HG02973 (cell line): ENCODE data around the gene KIF6.
"Not testable (repeated sequence)": the region's sequence is repeated elsewhere in the genome, so short reads cannot be mapped to it uniquely, and the experiment has no call there.

Experiments used
- ATAC-seq: cut with Tn5 transposase; IDR thresholded peaks from one replicate; pipeline ENCODE4 v1.9.1; 2021; ENCODE audit warnings: moderate library complexity; ENCODE audit not compliant: unreplicated experiment

KIF6 gene

DNA sequence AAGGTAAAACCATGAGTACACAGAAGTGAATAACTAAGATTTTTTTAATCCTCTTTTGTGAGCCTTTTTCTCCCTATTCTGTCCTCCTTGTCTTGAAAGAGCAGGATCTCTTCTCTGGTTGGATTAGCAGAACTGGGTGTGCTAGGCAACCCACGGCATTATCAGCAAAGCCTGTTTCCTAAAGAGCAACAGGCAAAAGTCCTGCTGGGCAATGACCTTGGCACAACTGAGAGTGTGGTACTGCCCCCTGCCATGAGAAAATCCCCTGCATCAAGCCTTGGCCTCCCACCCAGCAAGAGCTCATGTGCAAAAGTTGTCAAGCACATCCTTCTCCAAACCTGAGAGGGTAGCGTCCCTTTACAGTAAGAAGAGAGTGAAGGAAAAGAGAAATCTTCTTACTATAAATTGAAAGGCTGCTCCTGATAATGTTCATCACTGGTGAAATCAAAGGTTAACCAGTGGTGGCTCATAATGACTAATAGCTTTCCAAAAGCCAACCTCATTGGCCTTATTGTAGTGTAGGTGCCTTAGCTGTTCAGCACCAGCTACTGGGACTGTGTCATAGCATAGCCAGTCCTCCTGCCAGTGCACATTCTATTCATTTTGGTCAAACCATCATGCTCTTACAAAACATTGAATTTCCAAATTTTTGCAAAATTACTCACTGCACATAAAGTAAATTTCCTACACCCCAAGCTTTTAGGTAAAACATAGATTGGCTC lies 17.1 kb downstream of the KIF6 start:
- no peak for ATAC-seq

DNA sequence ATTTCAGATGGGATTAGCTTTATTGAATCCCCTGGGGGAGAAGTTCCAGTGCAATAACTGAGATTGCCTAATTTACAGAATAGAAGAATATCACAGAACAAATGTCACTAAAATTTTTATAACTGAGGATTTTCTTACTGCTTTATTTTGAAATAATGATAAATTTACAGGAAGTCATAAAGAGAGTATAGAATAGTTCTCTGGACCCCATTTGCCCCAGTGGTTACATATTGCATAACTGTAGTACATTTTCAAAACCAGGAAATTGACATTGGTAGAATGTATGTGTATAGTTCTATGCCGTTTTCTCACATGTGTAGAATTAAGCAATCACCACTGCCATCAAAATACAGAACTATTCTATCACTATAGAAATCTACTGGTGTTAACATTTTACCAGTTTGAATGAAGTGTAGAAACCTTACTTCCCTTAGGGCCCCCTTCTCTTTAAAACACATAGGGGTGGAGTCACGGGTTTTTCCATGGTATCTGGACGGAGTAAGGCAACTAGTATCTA lies 18.3 kb downstream of the KIF6 start:
- ATAC-seq: no peak

DNA sequence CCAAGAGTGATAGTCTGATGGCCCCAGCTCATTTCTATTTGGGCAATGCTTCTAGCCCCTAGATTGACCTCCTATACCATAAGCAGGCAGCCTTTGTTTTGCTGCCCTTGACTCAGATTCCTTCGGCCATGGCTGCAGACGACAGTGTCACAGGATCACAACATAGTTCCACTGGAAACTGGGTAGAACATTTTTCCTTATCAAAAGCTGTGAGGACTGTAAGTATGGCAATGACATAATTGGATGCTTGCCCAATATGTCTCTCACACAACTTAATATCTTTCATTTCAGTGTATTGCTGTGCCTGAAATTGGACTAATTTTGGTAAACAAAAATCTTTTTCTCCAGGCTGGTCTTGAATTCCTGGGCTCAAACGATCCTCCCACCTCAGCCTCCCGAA lies 22.9 kb downstream of the KIF6 start:
- ATAC-seq: no peak

DNA sequence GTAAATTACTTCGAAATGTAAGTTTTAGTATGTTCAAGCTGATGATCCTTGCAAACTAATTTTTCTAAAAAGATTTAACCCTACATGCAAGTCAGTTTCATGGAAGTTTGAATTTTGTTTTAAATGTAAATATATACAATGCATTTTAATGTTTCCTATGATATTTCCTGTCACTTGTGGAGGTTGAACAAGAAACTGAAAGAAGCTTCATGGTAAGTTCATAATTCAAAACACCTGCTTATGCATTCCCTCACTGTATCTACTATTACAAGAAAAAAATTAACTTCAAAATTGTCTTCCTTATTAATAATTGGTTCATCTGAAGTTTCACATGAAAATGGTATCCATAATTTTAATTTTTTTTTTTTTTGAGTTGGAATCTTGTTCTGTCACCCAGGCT lies 24.8 kb downstream of the KIF6 start:
- no peak for ATAC-seq

DNA sequence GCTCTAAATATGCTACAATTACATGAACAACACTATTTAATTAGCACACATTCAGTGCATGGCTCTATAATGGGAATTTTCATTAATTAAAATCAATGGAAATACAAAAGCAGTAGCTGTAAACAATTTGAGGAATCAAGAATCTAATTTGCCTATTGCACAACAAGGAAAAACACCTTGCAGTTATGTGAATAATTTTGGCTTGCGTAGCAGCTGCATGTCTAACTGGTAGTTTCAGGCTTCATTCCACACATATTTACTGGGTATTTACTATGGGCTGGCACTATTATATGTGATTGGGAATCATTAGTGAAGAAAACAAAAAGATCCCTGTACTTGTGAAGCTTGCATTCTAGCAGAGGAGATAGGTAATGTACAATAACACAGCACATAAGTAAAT lies 26.4 kb downstream of the KIF6 start:
- no peak for ATAC-seq

DNA sequence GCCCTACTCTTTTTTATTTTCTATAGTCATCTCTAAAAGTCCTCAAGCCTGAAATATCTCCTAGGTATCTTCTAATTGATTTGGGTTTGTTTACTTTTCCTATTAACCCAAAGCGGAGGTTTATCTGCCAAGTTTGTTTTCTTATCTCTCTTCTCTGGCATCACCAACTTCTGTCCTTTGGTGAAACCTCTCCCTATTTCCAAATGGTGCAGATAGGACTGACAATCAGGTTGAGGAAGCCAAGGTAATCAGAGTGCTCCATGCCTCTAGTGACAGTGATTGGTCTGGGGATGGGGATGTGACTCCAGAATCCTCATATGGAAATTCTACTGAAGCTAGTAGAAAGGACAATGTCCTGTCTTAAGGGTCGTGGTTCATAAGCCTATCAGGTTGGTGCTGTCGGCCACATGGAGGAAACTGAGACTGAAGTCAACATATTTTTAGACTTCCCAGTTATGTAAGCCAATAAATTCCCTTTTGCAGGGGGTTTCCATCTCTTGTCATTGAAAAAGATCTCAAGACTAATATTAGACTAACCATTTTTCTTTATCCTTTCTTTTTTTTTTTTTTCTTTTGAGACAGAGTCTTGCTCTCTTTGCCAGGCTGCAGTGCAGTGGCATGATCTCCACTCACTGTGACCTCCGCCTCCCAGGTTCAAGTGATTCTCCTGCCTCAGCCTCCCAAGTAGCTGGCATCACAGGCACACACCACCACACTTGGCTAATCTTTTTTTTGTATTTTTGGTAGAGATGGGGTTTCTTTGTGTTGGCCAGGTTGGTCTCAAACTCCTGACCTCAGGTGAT lies 28.0 kb downstream of the KIF6 start:
- no peak for ATAC-seq

DNA sequence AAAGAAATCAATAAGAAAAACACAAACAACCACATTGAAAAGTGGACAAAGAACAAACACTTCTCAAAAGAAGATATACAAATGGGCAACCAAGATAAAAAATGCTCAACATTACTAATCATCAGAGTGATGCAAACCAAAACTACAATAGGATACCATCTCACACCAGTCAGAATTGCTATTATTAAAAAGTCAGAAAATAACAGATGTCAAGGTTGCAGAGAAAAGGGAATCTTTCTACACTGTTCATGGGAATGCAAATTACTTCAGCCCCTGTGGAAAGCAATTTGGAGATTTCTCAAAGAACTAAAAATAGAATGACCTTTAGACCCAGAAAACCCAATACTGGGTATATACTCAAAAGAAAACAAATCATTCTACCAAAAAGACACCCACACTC lies 29.8 kb downstream of the KIF6 start:
- ATAC-seq: no peak

DNA sequence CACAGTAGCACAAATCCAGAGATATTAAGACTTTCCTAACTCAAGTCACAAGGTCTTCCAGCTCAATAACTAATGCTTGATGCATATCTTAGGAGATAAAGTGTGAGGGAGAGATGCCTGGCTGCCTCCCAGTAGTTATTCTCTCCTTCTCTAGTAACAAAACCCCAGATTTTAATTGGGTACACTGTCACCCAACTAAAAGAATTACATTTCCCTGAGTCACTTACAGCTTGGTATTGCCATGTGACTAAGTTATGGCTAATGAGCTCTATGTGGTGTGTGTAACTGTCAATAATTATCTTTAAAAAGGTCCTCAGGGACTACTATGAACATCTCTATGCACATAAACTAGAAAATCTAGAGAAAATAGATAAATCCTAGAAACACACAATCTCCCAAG lies 32.0 kb downstream of the KIF6 start:
- ATAC-seq: no peak

DNA sequence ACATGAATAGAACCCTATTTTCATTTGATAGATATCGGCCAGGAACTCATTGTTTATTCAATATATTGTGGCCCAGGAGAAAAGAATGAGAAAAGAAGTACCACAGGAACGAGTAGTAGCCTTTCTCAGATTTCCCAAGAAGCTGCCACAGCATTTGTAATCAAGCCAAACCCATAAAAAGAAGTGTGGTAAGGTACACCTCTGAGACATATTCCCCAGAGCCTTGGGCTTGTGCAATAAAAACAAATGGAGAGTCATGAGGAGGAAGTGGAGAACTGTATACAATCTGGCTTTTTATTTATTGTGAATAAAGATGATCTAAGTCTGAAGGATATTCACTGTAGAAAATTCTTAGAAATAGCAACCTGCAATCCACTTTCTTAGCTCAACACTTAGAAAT lies 36.7 kb downstream of the KIF6 start:
- ATAC-seq: no peak

DNA sequence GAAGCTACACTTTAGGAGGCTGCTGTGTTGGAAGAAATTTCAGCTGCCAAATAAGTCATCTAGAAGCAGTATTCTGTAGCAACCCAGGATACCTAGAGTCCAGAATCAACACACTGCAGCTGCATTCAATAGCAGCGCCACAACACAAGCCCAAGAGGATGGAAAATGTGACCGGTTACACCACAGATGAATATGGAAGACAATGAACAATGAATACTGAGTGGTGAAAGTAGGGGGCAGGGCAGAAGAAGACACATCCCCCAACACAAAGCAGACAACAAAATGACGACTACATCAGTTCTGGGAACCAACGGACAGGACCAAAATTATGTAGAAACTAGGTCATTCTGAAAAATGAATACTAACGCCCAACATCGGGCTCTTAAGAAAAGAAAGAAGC lies 38.2 kb downstream of the KIF6 start:
- ATAC-seq: no peak

DNA sequence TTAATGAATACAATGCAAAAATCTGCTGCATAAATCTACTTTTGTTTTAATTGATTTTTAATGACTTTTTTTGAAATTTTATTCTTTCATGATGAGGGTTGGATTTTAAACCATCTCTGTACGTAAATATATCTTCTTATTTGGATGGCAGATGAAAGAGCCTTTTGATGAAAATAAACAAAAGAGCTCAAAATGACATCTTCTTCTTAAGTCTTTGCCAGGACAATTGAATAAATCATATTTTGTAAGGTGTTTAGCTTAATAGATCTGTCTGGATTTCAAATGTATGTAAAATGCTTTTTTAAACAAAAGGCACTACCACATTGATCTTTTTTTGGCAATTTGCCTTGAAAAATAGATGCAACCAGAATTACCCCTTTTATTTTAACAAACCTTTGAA lies 39.3 kb downstream of the KIF6 start:
- ATAC-seq: no peak

DNA sequence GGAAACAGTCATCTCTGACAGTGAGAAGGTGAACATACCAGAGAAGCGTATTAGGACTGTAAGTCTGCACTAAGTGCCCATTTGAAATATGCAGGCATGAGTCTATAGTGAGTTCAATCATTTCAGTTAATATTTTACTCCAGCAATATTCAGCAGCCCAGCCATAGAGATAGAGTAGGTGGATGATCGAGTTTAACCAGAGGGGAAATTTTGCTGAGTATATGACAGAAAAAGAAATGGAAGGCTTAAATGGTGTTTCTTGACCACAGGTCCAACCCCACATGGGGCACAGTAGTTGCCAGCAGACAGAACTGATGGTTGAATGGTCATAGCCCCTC lies 39.8 kb downstream of the KIF6 start:
- no peak for ATAC-seq

DNA sequence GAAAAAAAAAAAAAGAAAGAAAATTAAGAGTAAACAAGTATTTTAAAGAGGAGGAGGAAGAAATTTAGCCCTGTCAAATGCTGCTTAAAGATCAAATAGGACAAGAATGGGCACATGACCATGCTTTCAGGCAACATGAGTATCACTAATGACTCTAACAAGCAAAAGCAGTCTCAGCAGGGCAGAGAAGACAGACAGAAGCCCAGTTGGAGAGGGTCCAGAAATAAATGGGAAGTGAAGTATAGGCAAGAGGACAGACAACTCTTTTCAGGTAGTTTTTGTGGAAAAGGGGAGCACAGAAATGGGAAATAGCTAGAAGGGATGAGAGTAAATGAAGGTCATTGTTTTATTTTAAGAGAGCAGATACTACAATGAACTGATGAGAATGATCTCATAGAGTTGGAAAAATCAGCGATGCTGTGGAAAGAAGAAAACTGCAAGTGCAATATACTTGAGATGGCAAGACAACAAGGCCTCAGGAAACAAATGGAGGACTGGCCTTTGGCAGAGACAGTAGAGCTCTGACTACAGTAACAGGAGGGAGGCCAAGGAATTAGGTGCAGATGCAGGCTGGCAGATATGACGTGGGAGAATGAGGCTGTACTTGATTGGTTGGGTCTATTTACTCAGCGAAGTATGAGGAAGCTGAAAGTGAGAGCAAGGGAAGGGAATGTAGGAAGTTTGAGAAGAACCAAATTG lies 40.3 kb downstream of the KIF6 start:
- no peak for ATAC-seq

DNA sequence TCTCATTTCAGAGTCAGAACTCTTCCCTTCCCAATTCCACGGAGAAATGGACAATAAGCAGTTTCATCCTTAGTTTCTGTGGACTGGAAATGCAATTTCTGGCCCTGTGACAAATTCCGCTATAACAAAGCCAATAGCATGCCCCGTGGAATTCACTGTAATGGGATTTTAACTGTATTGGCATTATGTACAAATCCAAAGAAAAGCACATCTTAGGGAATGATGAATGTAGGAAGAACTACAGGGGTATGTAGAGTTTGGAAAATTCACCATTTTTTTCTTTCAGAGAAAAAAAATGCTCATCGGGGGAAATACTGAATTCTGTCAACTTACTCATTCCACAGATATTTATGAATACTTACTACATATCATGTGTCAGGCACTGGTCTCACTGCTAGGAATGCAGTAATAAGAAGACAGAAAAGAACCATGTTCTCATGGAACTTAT lies 43.5 kb downstream of the KIF6 start:
- ATAC-seq: no peak

DNA sequence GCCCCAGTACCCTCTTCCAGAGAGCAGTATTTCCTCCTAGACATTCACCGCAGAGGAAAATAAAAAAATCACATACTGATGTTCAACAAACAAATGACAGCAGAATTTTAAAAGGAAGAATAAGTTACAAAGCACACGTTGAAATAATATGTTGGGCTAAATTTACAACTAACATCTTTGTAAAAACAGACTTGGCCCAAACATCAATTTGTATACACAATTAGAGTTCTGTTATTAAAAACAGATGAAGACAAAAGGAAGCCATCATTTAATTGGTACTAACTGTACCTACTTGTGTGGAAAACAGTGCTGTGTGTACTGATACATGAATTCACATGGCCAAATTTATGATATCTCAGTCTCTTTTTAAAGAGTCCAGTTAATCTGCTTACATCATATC lies 46.3 kb downstream of the KIF6 start:
- ATAC-seq: no peak

DNA sequence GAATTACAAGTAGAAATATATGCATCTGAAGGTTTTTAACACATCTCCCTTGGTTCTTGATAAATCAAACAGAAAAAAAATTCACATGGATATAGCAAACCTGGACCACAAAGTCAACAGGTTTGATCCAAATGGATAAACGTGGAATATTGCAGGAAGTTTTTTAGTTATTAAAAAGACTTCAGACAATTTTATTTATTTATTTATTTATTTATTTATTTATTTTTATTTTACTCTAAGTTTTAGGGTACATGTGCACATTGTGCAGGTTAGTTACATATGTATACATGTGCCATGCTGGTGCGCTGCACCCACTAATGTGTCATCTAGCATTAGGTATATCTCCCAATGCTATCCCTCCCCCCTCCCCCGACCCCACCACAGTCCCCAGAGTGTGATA lies 47.9 kb downstream of the KIF6 start:
- ATAC-seq: not testable (repeated sequence)

DNA sequence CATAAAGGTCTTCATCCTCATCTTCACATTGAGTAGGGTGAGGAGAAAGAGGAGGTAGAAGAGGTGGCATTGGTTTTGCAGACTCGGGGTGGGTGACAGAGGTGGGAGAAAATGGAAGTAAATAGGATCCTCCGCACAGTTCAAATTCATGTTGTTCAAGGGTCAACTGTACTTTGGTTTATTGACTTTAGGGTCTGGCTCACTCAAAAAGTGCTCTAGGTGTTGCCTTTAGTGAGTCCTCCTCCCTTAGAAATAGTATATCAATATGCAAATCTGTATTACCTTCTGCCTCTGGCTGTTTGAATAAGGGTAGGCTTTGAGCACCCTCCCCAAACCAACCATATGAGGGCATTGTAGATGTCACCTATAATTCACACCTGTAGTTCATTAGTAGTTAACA lies 54.7 kb downstream of the KIF6 start:
- ATAC-seq: no peak

DNA sequence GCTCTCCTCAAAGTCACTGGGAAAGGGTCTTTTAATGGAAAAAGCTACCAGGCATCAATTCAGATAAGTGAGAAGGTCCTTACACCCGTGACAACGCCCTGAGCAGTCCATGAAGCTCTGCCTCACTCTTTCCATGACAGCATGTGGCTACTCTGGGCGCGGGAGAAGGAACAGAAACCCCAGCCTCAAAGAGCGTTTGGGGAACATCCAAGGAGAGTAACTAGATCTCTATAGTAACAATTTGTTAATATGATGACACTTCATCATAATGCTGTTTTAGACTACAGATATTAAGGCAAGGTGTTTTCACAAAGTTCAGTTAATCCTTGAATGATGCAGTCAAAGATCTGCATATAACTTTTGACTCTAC lies 55.2 kb downstream of the KIF6 start:
- no peak for ATAC-seq

DNA sequence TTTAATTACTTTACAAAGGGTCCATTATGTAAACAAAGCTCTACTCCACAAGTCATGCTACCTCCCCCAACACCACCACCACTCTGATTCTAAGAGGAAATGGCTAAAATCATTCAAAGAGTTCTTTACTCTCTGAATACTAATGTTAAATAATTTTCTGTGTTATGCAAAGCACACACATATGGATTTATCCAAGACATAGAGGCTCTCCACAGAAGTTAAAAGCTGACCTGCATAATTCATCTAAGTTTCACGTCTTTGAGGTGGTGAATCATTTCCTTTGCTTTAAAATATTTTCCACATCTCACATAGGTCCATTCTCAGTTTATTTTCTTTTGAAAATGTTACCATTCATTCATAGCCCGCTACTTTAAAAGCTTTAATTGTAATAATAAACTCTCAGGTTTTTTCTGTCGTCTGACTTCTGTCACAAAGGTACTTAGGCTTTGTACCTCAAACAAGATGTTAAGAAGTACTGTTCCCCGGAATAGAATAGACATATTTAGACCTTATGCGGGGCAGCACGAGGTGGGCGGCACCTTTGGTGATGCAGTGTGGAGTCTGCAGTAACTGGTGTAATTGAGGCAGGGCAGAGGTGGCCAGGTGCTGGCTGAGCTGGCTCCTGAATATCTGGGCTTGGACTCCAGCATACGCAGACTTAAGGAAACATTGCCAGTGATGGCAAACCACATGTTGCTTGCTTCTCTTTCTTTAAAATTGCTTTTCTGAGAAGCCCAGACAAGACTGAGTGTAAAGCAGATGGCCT lies 55.8 kb downstream of the KIF6 start:
- no peak for ATAC-seq

DNA sequence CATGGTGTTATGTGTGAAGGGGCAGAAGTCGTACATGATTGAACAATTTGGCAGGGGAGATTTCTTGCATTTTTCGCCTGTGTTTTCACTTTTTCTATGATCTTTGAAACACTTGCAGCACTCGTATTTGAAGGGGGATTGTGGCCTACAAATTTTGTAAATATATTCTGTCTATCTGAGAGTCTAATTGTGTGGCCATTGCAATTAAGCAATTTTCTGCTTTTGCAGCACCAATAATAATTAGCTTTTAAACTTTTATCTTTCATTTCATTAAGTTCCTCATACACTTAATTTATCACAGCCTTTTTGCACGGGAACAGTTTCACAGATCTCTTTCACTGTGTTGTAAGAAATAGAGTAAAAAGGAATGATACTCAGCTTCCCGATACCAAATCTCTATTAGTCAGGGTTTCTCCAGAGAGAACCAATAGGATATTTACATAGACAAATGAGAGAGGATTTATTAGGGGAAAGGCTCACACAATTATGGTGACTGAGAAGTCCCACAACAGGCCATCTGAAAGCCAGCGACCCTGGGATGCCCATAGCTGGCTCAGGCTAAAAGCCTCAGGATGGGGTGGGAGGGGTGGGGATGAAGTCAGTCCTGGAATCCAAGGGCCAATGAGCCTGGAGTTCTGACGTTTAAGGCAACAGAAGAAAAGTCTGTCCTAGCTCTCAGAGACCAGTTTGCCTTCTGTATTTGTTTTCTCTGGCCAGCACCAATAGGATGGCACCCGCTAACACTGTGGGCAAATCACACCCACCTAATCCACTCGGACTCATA lies 58.3 kb downstream of the KIF6 start:
- ATAC-seq: no peak
